EH (cell line): ENCODE measurements around the gene PAXX.

Source experiments
- DNase-seq: peaks from one replicate; pipeline ENCODE4 v3.0.0-alpha.2; 2015; ENCODE audit warnings: low read depth

PAXX gene

DNA sequence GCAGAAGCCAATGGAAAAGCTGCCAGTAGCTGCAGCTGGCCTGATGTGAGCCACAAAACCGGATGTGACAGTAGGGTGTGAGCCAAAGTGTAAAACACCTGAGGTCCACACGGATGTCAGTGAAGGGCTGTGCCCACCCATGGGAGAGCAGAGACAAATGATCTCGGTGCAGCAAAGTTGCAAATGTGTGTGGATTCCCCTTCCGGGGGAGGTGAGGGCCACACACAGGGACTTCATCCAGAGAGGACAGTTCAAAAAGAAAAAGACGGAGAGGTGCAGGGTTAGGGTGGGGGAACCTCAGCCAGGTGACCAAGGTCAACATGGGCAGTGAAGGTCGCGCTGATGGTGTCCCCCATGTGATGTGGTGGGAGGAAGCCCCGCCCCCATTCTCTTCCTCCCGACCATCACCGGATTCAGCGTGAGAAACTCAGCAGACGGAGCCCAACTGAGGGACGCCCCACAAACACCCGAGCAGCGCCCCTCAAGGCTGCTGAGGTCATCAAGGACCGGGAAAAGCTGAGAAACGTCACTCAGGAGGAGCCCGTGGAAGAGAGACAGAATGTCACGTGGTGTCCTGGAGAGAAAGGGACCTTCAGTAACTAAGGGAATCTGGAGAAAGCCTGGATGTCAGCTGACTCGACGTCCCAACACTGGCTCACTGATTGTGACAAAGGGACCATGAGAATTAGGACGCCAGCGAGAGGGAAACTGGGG, 26.3 kb upstream of the PAXX start:
- peak; percentile 21 for DNase-seq

DNA sequence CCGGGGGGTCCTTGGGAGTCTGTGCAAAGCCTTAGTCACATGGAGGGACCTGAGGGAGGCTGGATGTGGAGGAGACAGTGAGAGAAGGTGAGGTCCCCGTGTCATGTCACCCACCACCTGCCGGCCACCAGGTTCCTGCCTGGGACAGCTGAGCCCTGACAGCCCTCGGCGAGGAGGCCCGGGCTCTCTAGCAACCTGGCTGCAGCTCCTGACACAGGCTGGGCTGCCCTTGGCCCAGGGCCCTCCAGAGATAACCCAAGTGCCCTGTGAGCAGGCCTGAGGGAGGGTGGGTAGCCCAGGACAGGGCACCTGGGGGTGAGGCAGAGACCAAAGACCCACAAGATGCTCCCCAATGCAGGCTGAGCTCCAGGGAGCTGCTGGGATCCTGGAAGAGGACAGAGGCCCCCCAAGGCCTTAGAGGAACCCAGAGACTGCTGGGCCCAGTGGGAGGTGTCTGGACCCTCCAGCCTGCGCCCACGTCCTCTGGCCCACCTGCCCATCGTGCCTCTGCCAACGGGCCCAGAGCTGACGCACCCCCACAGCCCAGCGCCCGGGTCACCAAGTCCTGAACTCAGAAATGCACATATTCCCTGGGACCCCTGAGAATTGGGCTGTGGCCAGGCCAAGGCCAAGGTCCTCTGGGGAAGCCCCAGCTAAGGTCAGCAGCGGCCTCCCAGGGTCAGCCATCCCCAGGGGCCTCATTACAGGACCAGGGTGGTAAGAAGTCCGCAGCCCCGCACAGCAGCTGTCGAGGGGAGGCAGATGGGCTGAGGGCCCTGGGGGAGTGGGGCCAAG, 23.7 kb upstream of the PAXX start:
- no peak for DNase-seq

DNA sequence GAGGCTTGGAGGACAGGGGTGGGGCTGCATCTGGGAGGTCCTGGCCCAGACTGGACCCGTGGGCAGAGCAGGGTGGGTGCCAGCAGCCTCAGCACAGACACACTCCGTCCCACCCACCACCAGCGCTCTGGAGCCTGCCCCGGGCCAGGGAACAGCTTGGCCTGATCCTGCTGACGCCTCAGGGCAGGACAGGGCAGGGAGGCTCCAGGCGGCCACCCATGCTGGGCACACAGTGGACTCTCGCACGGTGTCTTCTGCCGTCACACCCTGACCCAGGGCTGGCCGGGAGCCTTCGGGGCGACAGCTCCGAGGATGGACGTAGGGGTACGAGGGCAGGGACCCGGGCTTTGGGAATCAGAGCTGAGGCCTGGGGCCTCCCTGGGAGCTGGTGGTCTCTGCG, 23.1 kb upstream of the PAXX start:
- DNase-seq, result no peak

DNA sequence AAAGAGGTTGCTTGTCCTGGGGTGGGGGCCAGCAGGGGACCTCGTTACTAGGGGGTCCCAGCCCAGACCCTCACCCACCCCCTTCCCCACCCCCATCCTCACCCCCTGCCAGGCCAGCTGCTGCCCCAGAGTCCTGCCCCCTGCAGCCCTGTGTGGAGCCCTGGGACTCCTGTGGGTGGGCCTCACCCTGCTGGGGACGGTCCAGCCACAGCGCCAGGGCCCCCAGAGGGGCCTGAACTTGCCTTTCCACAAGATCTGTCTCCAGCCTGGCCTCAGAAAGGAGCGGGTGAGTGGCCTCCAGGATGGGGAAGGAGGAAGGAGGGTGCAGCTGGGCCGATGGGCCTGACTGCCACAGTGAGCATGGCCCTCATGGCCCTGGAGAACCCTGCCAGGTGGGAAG, 22.4 kb upstream of the PAXX start:
- no peak for DNase-seq

DNA sequence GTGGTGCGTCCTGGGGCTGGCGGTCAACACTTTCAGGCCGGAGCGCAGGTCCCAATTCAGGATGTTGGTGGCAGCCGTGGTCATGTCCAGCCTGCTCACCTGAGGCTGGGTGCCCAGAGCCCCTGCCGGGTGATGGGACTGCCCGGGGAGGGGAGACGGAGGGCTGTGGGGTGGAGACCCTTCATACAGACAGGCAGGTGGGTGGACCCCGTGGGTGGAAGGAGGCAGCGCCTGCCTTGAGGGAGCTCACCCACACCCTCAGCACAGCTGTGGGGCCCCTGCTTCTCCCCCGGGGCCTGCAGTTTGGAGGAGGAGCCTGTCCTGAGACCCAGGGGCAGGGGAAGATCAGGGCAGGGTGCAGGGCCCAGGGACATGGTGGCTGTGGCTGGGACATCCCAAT, 21.9 kb upstream of the PAXX start:
- no peak for DNase-seq

DNA sequence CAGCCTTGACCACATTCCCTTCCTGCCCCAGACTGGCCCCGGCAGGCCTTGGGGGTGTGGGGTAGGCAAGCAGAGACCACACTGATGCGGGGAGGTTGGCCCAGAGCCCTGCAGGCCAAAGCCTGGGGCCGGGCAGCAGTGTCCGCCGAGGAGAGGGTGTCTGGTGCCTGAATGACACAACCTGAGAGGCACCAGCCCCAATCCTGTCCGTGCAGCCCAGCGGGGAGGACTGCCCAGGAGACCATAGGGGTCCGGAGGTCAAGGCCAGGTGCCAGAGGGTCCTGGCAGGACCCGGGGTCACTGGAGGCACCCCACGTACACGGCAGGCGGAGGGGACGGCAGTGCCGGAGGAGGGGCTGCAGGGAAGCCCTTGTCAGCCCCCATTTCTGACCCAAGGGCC, 20.5 kb upstream of the PAXX start:
- DNase-seq, result no peak

DNA sequence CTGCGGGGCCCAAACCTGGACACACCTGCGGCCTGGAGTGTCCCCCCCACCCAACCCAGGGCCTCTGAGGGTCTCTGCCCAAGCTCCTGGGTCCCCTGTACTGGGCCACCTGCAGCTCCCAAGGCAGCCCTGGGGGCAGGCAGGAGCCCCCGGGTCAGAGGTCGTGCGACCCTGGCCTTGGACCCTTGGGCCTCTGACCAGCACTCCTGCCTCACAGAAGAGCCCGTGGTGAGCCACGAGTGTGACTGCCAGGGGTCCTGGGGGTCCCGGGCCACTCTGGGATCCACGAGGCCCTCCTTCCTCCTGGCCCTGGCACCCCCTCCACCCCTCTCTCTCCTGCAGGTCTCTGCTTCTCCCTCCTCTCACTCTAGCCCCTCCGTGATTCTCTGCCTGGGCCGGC, 19.9 kb upstream of the PAXX start:
- DNase-seq, result no peak

DNA sequence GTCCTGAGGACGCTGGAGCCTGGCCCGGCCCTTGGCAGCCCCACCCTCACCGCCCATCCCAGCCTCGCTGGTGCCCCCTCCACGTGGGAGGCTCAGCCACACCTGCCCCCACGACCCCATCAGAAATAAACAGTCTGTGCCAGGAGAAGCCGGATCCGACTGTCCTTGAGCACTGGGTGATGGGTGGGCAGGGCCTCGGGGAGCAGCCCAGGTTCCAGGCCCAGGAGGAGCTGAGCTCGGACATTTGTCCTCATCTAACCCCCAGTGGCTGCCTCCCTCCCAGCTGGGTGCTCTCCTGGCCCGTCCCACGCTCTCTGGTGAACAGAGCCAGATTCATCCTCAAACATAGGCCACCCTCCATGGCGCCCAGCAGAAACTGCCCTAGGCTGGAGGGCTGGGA, 19.5 kb upstream of the PAXX start:
- DNase-seq, result no peak

DNA sequence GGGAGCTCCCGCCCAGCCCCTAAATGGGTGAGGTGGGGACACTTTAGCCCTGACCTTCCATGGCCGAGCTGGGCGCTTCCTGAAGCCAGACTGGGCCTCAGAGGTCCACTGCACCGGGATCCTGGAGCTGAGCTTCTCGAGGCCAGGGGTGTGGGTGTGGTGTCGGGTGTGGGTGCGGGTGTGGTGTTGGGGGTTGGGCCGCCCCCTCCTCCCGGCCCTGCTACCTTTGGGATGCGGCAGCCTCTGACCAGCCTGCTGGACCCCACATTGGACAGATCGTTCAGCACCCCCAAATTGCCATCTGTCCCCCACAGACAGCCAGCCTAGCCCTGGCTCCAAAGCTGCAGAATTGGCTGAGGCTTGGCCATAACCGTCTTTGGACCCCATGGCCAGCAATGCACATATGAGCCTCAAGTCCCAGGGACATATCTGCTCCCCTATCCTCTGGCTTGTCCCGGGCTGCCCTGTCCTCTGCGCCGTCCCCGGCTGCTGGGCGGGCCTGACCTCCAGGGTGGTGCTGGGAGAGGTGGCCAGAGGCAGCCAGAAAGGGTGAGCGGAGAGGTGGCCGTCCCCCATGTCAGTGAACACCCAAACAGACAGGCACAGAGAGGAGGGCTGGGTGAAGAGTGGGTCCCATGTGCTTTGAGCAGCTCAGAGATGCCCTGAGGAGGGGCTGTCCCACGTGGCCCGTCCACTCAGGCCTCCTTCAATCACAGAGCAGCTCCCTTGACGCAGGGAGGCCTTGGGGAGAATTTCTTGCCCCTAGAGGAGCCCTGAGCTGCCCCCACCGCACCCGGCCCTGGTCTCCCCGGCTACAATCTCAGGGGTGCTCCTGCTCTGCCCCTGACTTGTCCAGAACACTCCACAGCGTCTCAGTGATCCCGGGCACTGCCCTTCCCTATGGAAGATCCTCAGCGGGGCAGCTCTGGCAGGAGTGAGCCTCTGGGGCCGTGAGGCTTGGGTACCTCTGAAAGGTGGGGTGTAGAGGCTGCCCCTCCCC, 18.3 kb upstream of the PAXX start:
- no peak for DNase-seq

DNA sequence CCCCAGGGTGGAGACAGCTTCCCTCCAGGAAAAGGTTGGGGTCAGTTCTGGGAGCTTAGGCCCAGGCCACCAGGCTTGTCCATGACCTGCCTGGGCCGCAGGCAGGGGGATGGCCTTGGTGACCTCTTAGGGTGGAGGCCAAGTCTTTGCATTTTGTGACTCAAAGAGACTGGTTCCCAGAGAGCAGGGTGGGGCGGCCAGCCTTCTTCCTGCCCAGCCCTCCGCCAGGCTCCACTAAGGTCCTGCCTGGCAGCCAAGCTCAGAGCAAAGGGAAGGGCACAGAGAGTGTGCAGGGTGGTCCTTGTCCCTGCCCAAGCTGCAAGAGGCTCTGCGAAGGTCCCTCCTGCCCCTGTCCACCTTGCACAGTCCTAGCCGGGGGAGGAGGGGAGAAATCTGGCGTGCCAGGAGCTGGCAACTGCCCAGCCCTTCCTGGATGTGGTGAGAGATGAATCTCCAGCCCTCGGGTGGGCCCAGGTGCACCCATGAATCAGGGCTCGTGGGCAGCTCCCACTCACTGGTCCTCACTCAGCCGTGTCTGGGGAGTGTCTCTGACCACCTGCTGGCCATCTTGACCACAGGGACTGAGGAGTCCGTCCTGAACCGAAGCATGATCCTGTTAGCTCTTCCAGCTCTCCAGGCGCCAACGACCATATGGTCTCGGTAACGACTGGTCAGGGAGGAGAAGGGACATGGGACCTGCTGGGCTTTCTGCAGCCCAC, 17.2 kb upstream of the PAXX start:
- no peak for DNase-seq

DNA sequence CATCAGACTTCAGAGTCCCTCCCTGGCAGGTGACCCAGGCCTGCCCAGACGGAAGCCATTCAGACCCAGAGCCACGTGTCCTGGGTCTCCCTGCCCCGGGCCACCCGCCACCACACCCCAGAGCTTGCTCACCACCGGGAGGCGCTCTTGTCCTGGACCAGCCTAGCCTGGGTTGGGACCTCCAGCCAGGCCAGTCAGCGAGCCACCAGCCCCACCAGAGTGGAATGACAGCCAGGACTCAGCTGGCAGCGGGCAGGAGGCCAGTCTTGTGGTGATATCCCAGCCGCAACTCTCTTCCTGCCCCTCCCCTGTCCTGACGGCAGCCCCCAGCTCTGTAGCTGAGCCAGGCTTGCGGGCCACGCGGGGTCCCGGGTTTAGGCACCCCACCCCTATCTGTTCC, 16.6 kb upstream of the PAXX start:
- DNase-seq, result no peak

DNA sequence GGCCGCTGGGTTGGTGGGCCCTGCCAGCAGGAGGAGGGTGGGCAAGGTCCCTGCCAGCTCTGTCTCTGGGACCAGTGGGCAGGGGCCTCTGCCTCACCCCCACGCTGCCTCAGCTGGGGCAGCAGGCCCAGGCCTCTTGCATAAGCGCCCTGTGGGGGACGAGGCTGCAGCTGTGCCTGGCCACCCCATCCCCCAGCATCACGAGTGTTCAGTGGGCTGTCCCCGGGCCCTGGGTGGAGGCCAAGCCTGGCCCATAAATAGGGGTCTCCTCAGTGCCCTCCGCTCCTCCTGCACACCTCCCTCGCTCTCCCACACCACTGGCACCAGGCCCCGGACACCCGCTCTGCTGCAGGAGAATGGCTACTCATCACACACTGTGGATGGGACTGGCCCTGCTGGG, 15.0 kb upstream of the PAXX start, which contains the start of gene PTGDS:
Gene PTGDS (plus strand): TSS at position 282 of the 400 bp plus-strand sequence. CDS start 75 bp downstream, at position 357.
- no peak for DNase-seq

DNA sequence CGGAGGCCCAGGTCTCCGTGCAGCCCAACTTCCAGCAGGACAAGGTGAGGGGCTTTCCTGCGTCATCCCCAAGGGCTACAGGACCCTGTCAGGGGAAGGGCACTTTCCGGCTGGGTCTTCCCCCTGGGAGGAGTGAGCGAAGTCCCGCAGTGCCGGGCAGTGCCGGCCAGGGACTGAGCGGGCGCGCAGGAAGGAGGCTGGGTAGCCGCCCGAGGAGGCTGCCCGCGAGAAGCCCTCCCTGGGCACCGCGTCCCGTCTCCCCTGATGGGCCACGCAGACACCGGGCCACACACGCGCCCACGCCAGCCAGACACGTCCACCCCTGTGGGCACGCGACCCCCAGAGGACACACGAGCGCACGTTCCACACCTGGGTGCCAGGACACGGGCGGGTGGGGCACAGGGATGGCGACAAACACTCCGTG, 14.6 kb upstream of the PAXX start:
- DNase-seq, result no peak

DNA sequence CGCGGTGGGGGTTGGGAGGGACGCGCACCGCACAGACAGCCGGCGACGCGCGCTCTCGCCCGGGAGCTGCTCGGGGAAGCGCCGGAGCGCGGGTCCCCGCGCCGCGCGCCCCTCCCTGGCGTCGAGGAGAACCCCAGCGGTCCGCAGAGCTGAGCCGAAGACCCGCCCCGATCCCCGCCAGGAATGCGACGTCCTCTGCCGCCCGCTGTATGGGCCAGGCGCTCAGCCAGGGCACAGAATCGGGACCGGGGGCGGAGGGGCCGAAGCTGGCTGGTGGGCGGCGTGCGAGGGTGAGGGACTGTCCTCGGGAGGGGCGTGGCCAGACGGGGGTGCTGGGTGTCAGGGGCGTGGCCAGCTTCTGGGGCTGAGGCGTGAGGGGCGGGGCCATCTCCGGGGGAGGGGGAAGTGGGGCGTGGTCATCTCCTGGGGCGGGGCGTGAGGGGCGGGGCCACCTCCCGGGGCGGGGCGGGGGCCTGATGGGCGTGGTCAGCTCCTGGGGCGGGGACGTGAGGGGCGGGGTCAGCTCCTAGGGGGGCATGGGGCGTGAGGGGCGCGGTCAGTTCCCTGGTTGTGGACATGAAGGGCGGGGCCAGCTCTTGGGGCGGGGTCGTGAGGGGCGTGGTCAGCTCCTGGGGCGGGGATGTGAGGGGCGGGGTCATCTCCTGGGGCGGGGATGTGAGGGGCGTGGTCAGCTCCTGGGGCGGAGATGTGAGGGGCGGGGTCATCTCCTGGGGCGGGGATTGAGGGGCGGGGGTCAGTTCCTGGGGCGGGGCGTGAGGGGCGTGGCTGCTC, 14.0 kb upstream of the PAXX start:
- peak; percentile 63 for DNase-seq

DNA sequence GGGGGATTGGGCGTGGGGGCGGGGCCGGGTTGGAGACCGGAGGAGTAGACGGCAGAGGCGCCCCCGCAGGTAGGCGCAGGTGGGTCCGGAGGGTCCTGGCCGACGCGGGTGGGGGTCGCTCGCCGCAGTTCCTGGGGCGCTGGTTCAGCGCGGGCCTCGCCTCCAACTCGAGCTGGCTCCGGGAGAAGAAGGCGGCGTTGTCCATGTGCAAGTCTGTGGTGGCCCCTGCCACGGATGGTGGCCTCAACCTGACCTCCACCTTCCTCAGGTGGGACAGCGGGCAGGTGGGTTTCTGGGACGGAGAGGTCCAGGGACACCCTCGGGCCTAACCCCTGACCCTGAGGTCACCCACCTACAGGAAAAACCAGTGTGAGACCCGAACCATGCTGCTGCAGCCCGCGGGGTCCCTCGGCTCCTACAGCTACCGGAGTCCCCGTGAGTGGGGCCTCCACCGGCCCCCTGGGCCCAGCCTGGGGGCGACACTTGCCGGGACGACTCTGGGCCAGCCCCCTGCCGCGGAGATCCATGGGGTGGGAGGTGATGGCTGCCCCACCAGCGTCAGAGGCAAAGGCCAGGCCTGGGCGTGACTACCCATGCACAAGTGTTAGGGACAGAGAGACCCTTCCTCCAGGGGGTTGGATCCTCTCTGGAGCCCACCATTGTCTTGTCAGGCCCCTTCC, 13.2 kb upstream of the PAXX start:
- DNase-seq, result no peak

DNA sequence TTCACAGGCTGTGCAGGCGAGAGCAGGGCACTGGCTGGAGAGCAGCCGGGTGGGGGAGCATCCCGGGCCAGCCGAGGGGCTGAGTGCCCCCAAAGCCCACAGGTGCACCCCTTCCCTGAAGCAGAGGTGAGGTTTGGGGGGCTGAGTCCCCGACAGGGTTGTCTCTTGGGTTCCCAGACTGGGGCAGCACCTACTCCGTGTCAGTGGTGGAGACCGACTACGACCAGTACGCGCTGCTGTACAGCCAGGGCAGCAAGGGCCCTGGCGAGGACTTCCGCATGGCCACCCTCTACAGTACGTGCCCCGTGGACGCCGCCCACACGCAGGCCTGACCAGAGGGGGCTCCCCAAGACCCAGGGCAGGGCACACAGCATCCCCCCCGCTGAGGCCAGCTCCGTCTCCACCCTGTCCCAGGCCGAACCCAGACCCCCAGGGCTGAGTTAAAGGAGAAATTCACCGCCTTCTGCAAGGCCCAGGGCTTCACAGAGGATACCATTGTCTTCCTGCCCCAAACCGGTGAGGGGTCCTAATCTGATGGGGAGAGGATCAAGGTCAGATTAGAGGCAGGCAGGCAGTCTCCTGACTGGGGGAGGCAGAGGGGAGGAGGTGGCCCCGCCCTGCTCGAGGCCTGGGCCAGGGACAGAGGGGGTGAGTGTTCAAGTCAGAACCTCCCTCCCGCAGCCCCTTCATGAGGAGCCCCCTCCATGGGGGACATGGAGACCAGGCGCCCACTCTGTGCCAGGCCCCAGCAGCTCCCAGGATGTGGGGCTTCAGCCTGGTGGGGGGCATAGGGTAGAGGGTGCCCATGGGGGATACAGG, 12.2 kb upstream of the PAXX start:
- no peak for DNase-seq

DNA sequence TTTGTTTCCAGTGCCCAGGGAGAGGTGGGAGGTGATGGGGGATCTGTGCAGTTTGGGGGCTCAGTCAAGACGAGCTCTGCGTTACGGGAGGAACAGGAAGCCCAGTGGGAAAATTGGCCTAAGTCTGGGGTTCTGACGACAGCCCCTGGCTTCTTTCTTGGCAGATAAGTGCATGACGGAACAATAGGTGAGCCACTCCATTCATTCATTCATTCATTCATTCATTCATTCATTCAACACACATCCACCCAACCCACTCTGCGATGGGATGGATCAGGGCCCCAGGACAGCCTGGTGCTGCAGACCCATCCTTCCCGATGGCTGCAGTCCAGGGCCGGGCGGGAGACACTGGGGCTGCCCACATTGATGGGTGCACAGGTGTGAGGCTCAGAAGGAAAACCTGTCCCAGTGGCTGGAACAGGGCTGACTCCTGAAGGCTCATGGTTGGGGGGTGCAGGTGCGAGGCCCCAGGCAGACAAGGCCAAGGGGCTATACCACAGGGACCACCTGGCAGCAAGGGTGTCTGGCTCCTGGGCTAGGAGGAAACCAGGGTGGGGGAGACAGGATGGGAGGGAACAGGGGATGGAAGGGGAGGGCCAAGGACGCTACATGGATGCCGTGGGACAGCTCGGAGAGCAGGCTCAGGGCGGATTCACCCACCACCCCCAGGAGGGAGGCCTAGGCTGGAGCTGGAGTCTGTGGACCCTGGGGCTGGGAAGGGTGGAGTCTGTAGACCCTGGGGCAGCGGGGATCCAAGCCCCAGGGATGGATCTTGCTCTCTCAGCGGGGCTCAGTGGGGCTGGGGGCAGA, 11.3 kb upstream of the PAXX start:
- no peak for DNase-seq

DNA sequence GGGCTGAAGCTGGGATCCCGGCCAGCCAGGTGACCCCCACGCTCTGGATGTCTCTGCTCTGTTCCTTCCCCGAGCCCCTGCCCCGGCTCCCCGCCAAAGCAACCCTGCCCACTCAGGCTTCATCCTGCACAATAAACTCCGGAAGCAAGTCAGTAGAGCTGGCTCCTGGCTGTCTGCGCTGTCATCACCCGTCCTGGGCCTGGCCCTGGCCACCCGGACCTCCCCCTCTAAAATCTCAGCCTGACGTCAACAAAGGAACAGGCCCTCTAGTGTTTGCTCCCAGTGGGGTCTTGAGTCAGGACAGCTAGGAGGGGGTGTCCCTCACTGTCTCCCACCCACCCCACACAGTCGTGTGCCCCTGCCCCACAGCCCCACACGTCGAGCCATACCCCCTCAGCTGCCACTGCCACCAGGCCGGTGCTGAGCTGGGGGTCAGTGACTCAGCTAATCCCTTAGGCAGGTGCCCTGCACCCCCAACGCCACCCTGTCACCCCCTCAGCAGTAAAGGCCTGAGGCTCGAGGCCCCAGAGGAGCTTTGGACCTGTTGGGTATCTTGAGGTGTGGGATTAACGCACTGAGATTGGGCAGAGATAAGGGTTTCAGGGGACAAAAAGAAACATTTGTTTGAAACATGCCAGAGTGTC, 10.5 kb upstream of the PAXX start:
- DNase-seq, result peak; percentile 21
